NCI-H2029 treated with DMSO at 0.1 percent for 48 hours (cell line): ENCODE measurements around the gene ACIN1.

ENCODE experiments used
- DNase-seq: peaks from one replicate; lab custom pipeline; 2025; lab: John Stamatoyannopoulos, UW

ACIN1 gene

DNA sequence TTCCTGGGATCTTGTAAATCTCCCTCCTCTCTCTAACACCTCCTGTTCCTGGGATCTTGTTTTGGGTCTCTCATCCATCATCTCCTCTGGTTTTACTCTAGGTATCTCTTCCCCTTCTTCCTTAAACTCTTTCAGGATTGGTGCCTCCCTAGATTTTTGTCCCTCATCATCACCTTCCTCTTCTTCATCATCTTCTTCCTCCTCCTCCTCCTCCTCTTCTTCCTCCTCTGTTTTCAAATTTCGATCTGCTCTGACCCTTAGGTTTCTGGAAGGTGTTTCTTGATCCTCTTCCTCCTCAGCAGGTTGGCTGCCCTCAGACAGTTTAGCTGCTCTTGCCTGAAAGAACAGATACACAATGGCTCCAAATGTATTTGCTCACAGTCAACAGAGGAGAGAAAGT is 14.5 kb downstream of the ACIN1 start:
- DNase-seq = no peak

DNA sequence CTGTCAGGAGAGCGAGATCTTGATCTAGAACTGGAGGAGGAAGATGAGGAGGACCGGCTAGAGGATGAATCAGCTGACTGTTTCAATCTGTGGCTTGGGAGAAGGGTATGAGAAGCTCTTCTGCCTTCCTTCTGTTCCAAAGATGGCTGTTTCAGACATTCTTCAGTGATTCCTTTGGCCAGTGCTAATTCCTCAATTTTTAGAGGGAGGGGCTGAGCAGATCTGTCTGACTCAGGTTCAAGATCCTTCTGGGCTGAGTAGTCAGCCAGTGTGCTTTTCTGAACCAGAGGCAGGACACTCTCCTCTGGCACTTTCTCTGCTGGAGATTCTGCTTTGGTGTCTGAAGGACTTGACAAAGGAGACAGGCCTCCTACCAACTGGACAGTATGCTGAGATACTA is 15.2 kb downstream of the ACIN1 start:
- no peak for DNase-seq

DNA sequence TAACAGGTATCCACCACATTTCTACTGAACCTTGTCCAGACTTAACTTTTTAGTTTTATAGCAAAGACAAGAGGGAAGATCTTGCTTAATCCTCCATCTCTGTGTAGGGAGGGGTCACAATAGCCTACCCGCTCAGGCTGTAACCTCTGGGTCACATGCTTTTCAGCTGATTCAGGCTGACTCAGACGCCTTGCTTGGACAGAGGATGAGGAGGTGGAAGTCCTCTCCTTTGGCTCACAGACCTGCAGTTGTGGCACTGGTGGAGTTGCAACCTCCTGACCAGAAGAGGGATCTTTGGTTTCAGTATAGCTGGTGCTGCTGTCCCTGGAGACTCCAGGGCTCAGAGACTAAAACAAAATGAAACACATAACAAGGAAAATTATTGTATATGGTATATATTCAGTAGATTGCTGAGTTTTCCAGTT is 16.2 kb downstream of the ACIN1 start:
- DNase-seq = no peak

DNA sequence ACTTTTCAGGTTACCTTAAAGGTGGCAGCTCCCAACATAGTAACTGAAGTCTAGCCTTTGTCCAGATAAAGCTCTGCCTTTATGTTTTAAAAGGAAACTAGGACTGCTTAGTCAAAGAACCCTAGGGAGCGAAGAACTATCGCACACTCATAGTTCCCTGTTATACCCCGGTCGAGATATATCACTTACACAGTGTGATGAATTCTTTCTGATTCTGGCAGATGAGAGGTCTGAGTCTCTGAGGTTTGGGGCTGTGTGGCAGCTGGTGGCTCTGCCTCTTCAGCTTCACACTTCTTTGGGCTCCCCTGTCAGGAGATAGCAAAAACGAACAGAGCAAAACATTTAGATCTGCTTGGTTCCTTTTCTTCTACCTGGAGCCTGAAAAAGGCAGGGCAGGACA is 17.0 kb downstream of the ACIN1 start:
- DNase-seq = no peak

DNA sequence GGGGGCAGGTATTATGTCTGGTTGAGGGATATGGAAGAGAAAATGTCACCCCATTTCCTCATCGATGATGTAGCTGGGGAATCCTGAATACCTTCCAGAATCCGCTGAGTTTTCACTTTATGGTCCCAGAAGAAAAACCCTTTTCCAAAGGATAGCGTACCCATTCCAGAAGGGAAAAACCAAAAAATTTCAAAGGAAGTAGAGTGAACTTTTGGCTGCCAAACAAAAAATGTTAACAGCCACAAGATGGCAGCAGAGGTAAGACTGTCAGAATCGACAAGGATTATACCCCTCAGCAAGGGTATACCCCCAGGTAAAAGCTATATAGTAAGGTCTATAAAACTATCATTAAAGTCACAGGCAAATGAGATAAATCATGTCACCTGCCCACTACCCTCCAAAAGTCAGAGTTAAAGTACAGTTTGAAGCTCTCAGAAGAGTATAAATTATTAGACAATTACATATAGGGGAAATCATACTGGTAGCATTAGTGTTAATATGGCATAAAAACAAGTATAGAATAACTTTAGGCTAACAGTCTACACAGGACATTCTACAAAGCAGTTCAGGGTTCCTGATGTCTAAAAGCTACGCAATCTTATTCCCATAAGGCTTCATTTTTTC is 18.0 kb downstream of the ACIN1 start:
- DNase-seq = no peak

DNA sequence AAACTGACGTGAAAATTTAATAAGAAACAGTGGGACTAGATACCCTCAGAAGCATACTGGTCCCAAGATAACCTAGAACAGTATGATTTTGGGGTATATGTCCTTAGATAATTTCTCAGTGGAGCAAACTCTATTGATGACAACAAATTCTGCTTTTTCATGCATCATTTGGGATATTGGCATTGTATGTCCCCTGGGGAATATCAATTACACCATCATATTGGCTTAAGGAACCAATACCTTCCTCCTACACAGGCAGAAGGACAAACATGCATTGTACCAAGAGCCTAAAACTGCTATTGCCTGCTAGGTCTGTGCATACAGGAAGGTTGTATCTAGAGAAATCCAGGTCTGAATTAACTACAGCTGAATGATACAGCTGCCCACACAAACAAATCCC is 20.0 kb downstream of the ACIN1 start:
- DNase-seq = no peak

DNA sequence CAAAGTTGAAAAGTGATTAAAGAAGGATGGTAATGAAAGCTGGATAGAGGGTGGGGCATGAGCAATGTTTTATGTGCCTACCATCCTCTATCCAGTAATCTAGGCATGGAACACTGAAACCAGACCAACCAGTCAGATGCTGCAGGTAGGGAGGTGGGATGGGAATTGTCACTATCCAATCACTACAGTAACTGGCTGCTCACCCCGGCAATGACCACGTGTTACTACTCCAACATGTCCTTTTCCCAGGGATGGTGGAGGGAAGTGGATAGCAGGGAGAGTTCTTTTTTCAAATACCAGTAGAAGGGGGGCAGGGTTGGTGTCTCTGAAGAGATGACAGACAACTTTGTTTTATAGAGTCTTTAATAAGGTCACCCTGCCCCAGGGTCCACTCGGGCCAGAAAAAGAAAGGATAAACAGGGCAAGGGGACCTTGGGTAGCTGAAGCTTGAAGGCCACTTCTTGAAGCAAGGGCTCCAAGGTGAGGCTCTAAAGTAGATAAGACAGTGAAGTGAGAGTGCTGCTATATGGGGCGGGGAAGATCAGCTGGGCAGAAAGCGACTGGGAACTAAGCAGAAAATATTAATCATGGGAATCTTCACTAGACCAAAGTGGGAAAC is 22.9 kb downstream of the ACIN1 start:
- DNase-seq = no peak

DNA sequence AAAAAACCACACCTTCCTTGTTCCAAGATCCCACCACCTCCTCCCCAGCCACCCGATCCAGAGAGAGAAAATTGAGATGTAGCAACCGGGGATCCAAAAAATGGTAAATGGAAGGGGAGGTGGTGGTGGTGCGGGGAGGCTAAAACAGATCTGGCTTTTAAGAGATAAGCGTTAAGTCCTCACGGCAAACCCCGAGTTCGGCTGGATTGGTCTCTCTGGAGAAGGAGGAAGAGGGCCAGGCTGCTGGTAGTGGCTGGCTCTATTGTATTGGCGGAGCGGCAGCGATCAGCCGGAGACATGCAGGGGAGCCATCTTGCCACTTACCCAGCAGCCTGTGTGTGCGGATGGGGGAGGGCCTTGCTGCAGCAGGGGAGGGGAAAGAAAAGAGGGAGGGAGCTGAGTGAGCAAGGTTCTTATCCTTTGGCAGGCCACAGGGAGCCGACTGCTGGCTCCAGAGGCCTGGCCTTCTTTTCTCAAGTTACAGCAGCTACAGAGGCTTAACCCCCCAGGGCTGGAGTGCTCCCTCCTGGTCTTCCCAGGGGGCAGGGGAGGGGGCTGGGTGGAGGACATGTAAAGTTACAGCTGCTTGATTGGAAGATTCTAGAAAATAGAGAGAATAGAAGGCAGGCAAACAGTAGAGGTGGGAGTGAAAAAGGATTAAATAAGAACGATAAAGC is 23.6 kb downstream of the ACIN1 start:
- DNase-seq = no peak

DNA sequence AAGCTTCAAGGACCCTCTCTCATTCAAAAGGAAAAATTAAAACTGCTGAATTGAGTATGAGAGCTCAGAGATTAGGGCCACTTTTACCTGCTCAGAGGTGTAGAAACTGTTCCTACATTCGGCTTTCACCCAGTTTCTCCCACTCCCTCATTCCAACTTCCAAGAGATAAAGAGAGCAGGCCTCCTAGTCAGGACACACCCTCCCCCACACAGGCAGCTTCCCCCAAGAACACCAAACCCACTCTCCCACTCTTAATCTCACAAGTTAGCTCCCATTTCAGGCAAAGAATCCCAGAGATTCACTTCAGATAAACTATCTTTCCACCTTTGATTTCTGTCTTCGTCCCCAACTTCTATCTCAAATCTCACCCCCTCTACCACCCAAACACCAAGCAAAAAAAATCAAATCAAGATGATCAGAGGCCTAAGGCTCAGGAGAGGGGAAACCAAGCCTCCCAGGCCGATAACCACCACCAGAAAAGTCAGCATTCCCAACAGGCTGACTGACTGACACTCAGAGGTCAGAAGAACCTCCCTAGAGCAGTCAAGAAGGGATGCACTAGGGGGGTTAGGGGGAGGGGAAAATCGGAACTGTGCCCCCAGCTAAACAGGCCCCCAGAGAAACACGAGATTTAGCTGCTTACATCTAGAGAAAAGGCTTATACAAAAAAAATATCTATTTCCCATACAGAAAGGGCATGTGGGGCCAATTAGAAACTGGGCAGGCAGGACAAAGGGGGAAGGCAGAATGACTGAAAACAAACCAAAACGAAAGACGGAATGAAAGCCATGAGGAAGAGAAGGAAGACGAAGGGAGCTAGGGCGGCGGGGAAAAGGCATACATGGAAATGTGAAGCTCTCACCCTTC is 24.4 kb downstream of the ACIN1 start:
- no peak for DNase-seq

DNA sequence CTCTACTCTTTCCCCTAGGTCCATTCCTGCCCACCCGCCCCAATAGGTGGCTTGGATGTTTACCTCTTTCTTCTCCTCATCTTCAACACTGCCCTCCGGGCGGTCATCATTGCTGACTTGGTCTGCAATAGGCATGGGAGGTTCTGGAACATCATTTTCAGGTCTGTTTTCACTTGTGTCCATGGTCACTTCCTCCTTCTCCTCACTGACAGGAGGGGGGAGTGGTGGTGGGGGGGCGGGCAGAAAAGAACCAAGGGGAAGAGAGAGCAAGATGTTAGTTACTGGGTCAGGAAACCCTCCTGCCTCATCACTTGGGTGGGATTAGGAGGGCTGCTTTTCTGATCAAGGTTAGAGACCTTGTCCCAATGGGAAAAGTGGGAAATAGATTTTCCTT is 25.5 kb downstream of the ACIN1 start:
- no peak for DNase-seq

DNA sequence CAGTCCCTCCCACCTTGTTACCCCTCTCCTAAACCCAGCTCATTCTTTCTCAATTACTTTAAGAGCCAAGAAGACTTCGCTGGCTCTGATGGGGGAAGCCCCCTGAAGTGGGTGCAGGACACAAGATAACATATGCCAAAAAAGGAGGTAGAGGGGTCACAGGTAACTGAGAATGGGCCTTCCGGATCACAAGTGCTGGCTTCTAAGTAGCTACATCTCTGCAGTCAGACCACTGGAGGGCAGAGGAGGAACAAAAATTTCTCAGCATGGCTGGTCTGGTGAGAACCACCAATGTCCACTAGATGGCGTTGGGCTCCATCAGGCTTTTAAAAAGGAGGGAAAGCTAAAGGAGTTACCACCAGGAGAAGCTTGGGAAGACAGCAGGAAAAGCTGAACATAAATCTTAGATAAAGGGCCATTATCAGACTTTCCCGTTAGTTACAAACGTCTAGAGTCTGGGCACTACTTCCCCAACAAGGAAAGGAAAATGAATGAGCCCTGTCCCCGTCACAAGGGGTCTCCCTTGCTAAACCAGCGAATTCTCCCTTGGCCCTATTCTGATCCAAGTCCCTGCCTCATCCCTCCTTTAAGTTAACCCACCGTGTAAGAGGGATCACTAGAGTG is 26.0 kb downstream of the ACIN1 start:
- no peak for DNase-seq

DNA sequence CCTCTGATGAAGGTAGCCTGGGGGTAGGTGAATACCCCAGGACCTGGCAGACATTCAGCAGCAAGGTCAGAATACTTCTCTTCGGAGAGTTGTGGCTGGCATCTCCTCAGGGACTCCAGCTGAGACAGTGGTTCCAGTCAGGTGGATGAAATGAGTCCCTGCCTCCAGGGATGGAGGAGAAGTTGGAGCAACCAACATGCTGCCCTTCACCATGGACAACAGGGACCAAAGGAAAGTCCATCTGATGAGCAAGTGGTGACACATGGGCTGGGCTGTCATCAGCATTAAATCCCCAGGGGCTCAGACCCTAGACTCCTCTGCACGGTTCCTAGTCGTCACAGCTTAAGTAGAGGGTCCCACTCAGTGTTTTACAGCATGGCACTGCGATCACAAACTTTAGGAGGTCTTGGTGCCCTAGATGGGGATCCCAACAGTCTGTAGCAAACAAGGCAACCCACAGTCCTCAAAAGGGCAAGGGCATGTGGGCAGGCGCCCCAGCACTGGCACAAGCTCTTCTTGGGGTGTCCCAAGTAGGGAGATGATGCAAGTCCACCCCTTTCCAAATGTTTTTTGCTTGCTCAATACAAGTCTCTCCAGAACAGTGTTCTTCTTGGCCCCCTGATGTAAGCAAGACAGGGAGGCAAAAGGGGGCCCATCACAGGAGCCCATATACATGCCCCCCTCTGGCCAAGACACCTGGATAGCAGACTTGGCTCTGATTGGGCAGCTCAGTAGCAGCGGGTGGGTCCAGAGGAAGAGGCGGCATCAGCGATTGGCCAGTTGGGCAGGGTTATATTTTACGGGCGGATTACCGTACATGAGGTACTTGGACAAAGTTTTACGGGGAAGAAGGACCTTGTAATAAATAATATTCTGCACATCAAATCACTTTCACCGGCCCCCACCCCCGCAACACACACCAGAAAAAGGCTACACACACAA is 26.8 kb downstream of the ACIN1 start:
- no peak for DNase-seq

DNA sequence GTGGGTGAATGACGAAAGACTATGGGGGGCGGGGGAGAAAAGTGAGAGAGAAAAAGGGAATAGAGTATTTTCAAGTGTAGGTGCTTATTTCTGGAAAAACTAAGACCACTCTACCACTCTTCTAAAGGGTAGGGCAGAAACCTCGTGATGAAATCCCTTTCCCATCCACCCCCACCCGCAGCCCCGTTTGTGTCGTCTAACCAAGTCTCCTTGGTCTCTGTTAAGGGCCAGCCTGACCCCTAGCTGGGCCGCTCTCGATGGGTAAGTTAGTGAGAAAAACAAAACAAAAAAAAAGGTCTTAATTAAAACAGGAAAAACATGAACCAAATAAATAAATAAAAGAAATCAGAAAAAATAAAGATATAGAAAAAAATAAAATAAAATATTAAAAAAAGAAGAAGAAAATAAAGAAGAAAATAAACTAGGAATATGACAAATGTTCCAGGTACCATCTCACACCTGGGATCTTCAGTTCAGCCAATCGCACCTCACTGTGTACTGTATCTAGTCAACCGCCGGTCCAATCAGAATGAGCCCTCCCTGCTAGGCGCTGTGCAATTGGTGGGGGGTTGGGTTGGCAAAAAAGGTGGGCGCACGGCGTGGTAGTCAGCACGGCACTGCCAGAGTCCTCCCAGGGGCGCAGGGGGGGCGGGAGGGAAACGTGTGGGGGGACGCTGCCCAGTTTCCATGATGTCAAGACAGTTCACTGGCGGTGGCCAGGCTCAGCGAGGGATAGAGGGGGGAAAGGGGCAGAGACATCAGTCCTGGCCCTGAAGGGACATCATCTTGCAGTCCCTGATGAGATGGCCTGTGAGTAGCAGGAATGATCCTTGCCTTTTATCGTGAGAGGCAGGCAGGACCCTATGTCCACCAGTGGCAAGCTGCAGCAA is 27.8 kb downstream of the ACIN1 start:
- DNase-seq = no peak

DNA sequence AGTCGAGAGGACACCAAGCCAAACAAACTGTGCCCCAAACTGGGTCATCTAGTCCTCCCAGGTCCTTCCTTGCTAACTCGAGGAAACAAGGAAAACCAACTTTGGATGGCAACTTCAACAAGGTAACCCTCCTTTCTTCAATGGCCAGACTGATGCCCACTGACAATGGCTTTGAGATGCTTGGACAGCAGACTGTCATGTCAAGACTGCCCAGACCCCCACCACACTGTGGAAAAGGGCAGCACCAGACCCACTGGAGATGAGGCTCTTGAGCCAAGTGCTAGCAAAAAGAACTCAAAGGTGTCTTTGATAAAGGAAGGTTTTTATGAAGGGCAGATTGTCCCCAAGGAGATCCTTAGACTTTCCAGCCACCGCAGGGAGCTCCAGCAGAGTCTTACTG is 28.6 kb downstream of the ACIN1 start:
- DNase-seq = no peak

DNA sequence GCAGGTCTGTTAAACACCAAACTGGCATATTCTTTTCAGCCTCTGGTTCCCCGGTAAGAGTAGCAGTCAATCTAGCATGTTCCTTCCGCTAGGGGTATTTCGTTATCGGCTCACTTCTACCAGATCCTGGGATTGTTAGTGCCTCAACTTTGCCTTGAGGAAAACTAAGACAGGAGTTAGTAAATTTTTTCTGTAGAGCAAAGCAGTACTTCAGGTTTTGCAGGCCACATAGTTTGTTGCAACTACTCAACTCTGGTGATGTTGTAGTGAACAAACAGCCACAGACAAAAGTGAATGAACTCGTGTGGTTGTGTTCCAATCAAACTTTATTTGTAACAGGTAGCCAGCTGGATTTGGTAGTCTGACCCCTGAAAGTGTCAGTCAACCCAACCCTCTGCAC is 31.3 kb downstream of the ACIN1 start:
- no peak for DNase-seq

DNA sequence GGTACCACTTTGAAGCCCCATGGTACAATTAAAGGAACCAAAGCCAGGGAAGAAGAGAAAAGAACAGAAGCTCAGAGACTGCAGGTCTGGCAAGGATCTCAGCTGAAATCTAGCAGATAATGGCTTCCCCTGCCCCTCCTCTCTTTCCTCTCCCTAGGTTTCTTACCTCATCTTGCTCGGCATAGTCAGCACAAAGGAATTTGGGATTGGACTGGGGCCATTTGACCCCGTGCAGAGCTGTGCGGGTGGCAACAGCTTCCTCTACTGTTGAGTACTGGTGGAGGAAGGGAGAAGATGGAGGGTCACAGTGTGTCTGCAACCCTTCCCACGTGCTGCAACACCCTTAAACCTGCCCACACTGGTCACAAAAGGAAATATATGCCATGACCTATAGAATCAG is 32.9 kb downstream of the ACIN1 start:
- no peak for DNase-seq

DNA sequence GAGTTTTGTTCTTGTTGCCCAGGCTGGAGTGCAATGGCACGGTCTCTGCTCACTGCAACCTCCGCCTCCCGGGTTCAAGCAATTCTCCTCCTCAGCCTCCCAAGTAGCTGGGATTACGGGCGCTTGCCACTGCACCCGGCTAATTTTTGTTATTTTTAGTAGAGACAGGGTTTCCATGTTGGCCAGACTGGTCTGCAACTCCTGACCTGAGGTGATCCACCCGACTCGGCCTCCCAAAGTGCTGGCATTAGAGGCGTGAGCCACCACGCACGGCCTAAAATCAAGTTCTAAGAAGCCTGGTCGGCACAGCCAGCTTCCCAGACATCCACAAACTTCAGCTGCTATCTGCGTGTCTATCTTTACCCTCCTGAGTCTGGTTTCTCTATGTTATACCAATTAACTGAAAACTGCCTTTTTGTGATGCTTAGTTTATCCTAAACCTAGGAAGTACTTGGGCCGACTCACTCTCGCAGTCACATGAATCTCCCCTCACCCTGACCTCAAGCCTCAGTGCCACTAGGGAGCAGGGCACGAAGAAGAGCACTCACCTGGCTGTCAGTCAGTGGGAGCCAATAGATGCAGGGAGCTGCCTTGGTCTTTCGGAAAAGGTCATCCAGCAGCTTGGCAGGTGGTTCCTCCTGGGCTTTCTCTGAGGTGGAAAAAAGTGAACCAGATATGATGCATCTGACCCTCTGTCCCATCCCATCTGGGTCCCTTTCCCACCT is 34.2 kb downstream of the ACIN1 start:
- no peak for DNase-seq

DNA sequence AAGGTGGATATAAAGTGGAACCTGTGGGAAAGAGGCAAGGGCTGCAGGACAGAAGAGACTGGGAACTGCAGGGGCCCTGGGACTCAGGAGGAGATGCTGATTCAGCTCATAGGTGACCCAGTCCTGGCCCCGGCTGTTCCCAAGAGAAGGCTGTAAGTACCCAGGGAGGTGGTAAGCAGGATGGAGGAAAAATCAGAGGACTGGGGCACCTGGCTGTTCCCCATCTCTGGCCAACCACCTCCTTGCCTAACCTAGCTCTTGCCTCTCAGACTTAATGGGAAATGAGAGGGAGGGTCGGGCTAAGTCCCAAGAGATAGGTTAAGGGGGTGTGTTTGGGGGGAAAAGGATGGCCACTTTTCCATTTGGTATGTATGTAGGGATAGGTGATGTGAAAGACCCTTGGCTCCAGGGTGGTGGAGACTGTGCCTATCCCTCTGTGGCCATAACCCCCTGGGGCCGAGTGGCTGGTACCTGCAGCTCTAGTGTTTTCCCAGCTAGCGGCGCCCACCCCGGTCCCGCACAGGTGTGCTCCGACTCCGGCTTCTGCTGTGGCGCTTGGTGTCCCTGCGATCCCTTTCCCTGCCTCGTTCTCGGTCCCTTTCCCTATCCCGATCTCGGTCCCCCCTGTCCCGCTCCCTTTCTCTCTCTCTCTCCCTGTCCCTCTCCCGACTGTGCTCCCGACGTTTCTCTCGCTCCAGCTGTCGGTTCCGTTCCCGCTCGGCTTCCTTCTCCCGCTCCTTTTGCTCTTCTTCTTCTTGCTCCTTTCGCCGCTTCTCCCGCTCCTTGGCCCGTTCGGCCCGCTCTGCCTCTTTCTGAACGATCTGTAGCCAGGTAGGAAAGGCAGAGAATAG is 36.1 kb downstream of the ACIN1 start:
- no peak for DNase-seq
